ENCODE measurements around the gene CAP1. TPM values are rescaled to one million over a fixed set of nuclear protein-coding genes. Genes with fewer than 3 reads are reported as not detected.

CAP1 gene
- polyA plus RNA-seq, 3 donors: 202 to 217 (median 212) TPM

DNA sequence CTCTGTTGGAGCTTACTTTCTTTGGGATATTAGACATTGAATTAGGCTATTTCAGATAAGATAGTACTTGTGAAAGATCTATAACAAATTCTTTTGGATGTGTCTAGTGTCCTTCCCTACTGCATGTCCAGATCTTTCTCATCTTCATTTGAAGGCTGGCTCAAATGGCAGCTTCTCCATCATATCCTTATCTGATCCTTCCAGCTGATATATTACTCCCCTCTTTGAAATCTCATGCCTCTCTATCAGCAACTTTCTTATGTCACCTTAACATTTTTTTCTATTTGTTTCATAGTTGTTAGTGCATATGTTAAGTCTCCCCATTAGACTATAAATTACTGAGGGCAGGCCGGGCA, 17.5 kb downstream of the CAP1 start:
- DNase-seq (ENCODE audit: low read depth in 3 of 3, low spot score in 2 of 3): no peak

DNA sequence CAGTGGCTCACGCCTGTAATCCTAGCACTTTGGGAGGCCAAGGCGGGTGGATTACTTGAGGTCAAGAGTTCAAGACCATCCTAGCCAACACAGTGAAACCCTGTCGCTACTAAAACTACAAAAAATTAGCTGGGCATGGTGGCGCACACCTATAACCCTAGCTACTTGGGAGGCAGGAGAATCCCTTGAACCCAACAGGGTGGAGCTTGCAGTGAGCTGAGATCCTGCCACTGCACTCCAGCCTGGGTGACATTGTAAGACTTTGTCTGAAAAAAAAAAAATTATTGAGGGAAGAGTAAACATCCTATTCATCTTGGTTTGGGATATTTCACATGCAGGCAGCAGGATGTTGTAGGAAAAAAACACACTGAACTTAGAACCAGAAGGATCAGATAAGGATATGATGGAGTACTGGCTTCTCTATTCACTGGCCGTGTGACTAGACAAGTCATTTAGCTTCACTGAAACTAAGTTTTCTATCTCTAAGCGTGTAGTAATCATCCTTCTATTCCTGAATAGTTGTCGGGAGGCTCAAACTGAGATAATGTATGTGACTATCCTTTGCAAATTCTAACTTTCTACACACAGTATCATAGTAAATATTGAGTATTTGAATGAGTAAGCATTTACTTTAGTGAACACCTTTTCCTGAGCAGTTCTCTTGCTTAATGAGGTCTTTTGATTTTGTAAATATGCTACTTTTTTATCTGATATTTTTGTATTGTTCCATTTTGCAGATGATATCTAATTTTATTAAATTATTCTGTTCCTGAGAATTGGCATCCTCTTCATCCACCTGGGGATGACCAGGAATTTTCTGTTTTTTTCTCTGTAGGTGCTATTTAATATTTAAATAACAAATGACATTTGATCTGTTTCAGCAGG, 18.2 kb downstream of the CAP1 start:
- no peak for DNase-seq (ENCODE audit: low read depth in 3 of 3, low spot score in 2 of 3)

DNA sequence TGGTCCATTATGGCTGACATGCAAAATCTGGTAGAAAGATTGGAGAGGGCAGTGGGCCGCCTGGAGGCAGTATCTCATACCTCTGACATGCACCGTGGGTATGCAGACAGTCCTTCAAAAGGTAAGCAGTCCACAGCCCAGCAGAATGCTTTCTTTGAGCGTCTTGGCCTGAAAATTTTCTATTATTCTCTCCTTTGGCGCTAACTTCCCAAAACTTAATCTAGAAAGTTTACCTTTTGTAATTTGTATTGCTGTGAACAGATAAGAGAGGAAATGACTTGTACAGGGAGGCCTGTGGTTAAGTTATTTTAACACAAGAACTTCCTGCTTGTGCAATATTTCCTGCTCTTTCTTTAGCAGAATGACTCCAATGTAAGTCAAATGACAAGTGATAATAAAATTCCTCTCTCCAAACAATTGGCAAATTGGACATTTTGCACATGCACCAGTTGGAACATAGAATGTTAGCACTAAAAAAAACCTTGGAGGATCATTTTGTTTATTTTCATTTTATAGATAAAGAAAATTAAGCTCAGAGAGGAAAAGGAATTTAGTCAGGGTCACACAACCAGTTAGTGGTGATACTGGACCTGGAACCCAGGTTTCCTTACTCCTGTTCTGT, 18.9 kb downstream of the CAP1 start:
- no peak for DNase-seq (ENCODE audit: low read depth in 3 of 3, low spot score in 2 of 3)

DNA sequence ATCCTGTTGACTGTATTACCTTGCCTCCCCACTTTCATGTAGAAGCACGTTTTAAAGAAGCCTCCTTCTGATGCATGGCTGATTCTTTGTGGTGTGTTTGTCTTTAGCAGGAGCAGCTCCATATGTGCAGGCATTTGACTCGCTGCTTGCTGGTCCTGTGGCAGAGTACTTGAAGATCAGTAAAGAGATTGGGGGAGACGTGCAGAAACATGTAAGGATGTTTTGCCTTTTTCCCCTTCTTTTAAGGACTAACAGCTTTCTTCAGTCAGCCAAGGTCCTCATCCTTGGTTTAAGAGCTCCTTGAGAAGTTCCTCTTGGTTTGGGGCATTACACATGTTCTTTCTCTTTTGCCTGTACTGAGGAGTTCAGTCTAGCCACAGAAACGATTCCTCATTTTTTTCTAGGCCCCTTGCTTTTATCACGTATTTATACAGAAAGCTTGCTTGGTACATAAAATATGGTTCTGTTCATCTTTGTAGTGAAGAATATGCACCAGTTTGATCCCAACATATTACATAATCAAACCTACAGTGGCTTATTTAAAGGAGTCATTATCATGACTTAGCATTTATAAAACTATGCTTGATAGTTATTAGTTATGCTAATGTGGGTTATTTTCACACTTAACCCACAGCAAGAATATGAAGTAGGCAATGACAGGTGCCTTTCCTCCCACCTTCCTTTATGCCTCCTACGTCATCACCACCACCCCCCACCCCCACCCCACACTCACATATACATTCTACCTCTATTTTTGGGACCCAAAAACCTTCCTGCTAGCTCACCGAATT, 19.6 kb downstream of the CAP1 start:
- no peak for DNase-seq (ENCODE audit: low read depth in 3 of 3, low spot score in 2 of 3)

DNA sequence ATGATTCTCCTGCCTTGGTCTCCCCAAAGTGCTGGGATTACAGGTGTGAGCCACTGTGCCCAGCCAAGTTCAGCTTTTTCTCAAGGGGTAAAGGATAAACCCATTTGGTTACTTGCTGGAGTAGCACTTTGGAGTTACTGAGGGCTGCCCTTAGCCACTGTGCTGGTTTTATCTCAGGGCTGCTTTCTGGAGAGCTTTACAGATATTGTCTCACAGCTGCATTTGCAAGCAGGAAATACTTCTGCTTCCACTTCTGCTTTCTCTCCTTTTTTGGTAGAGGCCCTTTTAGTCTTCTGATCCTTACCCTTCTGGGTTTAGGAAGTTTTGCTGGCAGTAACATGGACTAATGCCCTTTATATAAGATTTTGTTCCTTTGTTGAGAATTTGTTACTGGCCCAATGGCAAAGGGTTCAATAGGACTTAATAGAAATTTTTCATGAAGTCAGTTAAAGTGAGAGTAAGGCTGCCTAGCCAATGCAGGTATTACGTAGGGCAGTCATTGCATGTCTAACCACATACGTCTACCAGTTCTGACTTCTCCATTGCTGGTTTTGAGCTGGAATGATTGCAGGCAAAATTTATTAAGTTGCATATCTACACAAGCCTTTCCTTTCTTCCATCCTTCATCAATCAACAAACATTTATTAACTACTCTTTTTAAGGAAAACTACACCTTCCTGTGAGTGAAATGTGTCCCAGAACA, 24.4 kb downstream of the CAP1 start:
- no peak for DNase-seq (ENCODE audit: low read depth in 3 of 3, low spot score in 2 of 3)

DNA sequence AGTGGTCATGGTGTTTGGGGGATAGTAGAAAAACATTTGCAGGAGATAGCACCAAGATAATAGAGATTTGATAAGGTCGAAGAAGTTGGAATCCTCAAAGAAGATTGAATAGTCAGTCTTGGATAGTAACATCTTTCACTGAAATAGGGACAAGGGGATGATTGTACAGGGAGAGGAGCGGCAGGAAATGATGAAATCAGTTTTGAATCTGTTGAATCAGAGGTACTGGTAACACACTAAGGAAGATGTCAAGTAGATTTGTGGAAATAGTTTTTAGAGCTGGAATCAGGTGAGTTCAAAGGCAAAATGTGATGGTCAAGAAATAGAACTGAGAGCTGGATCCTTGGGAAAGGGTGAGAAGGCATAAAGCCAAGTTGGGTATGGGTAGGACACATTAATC, 26.5 kb downstream of the CAP1 start:
- no peak for DNase-seq (ENCODE audit: low read depth in 3 of 3, low spot score in 2 of 3)

DNA sequence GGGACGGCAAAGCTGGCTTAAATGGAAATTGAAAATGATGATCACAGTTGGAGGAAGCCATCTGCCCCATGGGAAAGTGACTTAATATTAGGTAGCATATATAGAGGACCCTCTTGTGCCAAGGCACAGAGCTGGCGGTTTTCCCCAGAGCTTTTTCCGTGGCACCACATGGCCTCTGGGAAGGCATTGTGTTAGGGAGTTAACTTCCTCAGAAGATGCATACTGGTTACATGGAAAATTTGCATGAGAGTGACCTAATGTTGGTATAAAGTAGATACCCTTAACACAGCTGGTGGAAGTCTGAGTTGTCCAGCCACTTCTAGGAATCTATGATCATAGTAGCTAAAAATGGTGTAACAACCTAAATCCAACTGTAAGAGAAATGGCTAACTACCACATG, 27.3 kb downstream of the CAP1 start:
- no peak for DNase-seq (ENCODE audit: low read depth in 3 of 3, low spot score in 2 of 3)

DNA sequence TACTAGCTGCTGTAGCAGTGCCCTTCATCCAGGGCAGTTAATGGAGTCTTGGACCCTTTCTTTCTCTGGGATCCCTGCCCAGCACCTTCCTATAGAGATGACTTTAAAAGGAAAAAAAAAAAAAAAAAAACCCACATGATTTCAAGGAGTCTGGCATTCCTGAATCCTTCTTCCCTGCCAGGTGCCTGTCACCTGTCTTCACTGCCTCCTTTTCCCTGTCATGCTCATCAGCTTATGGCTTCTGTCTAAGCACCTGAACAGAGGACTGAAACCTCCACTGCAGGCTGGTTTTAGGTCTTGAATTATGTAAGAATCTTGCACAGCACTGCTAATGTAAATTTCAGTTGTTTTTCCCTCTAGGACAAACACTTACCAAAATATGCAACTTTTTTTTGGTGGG, 31.6 kb downstream of the CAP1 start:
- DNase-seq (ENCODE audit: low read depth in 3 of 3, low spot score in 2 of 3): no peak

DNA sequence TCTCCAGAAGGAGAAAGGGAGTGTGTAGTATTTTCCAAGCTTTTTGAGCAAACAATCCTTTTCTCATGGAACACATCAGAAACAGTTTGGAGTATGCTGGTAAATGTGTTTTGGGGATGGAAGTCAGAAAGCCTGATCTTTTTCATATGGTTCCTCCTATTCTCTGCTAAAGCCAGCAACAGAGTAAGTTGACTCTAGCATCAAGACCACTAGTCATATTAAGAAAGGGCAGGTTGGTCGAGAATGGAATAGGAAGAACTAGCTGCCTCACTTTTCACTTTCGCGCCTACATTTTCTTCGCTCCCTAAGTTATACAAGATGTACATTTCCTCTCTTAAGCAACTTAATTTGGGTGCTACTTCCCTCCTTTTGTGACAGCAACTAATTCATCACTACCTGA, 32.5 kb downstream of the CAP1 start:
- DNase-seq (ENCODE audit: low read depth in 3 of 3, low spot score in 2 of 3): no peak

DNA sequence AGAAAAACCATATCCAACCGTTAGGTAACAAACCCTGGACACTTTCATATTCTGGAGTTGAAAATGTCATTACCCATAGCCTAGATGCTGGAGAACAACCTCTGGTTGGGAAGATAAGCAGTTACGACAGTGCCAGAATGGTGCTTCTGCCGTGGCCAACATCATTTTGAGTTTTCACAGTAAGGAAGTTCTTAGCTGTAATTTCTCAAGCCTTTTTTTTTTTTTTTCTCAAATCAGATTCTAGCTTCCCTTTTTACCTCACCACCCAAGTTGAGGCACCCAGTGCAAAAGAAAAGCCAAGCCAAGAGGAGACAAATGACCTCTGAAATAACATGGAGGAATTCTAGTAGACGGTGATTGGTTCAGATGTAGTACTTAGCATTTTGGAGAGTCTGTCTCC, 34.7 kb downstream of the CAP1 start:
- no peak for DNase-seq (ENCODE audit: low read depth in 3 of 3, low spot score in 2 of 3)

DNA sequence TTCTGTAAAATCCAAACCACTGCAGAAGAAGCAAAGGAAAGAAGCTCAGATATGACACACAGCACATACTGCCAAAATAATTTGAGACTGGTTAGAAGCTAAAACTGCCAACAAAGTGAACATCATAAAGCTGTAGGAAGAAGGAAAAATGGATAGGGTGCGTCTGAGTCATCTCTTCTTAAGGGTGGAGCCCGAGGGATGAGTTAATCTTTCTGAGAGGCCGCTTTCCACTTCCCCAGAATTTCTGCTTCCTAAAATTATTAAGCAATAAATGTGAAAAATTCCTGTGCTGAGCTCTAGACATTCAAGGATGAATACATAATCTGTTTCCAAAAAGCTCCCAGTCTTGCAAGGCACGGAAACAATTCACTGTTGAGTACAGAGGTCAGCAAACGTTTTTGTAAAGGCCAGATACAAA, 36.4 kb downstream of the CAP1 start:
- DNase-seq (ENCODE audit: low read depth in 3 of 3, low spot score in 2 of 3): no peak

DNA sequence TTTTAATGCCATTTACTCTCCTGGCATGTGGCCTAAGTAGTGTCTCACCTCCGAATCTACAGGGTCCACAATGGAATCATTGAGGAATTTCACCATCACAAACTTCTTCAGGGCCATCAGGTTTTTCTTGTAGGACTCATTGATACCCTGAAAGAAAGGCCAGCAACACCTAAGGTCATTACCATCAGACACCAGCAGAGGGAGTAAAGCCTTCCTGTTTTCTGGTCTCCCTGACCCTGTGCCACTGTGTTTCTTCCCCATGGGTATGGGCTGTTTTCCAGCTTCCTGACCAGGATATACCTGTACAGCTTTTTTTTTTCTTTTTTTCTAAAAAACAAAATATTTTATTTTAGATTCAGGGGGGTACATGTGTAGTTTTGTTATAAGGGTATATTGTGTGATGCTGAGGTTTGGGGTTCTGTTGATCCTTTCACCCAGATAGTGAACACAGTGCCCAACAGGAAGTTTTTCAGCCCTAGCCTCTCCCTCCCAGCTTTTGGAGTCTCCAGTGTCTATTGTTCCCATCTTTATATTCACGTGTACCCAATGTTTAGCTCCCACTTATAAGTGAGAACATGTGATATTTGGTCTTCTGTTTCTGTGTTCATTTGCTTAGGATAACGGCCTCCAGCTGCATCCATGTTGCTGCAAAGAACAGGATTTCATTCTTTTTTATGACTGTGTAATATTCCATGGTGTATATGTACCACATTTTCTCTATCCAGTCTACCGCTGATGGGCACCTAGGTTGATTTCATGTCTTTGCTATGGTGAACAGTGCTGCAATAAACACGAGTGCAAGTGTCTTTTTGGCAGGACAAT, 38.2 kb downstream of the CAP1 start:
- DNase-seq (ENCODE audit: low read depth in 3 of 3, low spot score in 2 of 3): peak in 1 of 3 donors; percentile 13

DNA sequence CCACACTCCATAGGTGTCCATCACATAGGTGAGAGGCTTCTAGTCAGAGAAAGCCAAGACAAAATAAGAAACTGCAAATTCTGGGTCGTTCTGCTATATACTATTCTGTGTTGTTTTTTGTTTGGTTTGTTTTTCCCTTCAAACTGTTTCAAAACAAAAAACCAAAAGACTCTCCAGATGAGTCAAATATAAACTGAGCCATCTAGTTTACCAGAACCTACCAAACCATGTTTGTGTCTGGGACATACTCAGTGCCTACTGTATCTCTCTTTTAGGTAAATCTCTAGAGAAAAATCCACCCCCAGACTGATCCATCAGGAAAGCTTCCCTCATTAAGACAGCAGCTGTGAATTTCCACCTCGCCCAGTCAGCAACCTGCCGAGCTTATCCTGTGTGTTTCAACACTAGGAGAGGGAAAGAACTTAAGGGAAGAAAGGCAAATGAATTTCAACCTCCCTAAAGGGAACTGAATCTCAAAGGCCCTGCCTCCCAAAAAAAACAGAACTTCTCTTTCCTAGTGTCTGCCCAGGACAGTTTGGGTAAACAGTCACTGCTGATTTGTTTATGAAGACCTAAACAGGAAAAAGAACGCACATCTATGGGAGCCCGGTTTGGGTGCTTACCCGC, 39.4 kb downstream of the CAP1 start:
- DNase-seq (ENCODE audit: low read depth in 3 of 3, low spot score in 2 of 3): no peak

DNA sequence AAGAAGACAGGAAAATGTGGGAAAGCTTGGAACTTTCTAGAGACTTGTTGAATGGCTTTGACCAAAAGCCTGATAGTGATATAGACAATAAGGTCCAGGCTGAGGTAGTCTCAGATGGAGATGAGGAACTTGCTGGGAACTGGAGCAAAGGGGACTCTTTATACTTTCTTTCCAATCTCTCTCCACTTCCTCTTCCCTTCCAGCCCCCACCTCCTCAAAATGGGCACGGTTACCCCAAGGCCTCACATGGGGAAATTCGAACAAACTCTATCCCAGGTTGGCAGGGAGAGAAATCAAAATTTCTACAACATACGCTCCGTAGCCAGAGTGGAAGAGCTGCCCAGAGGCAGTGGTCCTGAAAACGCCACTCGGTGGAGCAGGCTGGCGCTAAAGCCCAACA, 41.3 kb downstream of the CAP1 start:
- DNase-seq (ENCODE audit: low read depth in 3 of 3, low spot score in 2 of 3): no peak

DNA sequence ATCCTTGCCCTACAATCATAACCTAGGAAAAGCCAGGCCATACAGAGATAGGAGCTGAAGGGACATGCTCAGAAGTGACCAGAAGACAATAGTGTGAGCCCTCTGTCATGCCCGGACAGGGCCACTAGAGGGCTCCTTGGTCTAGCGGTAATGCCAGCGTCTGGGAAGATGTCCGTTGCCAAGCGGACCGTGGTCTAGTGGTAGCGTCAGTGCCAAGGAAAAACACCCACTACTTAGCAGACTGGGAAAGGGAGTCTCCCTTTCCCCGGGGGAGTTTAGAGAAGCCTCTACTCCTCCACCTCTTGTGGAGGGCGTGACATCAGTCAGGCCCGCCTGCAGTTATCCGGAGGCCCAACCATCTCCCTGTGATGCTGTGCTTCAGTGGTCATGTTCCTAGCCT, 44.2 kb downstream of the CAP1 start:
- peak in 2 of 3 donors; percentile 8 to 19 for DNase-seq (ENCODE audit: low read depth in 3 of 3, low spot score in 2 of 3)

DNA sequence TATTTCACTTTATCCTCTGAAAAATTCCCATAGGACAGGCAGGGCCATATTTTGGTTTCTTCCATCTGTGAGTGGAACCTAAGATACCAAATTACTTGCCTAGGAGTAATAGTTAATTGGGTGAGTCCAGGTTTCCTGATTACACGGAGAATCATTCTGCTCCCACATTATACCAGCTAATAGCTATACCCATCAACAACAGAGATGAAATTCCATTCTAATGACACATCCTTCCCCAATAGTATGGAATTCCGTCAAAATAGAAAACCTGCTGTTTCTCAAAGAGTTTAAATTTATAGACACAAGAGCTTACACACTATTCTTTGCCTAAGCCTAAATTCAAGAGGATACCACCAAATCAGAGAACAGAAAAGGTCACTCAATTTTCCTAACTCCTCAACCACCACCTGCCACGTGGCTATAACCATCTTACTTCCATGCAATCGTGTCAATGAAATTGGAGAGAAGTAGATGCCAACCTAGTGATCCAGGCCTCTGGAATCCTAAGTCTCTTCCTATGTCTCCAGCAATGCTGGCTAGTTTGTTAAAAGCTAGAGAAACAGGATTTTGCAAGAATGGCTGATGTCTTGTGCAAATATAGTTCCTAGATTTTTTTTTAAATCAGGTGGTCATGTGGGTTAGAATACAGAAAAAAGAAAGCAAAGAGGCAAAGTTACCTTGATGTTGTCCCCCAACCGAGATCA, 50.3 kb downstream of the CAP1 start:
- DNase-seq (ENCODE audit: low read depth in 3 of 3, low spot score in 2 of 3): no peak

DNA sequence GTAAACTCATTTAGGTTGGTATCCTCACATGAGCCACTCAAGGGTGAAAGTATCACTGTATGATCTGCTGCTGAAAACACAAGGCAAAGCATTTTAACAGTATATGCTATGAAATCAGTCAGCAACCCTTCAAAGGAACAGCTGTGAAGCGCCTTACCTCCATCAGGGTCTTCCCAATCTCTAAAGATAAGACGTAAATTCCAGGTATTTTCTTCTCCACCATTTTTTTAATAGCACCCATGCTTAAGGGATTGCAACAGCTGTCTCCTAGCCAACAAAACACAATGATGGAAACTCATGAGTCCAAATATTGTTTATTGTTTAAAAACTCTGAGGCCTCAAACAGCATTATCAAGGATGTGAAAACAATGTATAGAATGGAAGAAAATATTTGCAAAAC, 51.7 kb downstream of the CAP1 start:
- DNase-seq (ENCODE audit: low read depth in 3 of 3, low spot score in 2 of 3): no peak

DNA sequence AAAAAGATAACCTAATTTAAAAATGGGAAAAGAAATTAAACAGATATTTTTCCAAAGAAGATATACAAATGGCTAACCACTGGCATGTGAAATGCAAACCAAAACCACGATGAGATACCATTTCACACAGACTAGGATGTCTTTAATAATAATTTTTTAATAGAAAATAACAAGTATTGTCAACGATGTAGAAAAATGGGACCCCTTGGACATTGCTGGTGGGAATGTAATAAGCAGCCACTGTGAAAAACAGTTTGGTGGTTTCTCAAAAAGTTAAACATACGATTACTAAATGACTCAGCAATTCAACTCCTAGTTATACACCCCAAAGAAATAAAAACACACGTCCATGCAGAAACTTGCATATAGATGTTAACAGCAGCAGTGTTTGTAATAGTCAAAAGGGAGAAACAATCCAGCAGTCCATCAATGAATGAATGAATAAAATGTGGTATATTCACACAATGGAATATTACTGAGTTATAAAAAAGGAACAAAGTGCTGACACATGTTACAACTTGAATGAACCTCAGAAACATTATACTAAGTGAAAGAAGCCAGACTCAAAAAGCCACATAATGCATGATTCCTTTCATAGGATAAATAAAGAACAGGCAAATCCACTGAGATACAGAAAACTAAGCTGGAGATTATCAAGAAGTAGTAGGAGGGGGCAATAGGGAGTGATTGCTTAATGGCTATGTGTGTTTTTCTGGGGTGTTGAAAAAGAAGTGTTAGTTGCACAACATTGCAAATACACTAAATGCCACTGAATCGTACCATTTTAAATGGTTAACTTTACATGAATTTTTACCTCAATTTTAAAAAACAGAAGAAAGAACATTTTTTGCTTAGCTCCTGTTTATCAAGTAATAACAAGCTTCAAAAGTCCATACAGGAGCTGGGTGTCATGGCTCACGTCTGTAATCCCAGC, 52.4 kb downstream of the CAP1 start:
- DNase-seq (ENCODE audit: low read depth in 3 of 3, low spot score in 2 of 3): no peak

Data from right renal cortex interstitium (tissue), 3 donors.